SJCRH30 (cell line): ENCODE results near the gene IL1RAPL2. TPM values are rescaled to one million over a fixed set of nuclear protein-coding genes. Genes with fewer than 3 reads are reported as not detected.
"Not testable (repeated sequence)": the region's sequence is repeated elsewhere in the genome, so short reads cannot be mapped to it uniquely, and the experiment has no call there.

ENCODE experiments used
- DNase-seq, 2 experiments: peaks; one replicate each; pipeline ENCODE4 v3.0.0-alpha.2; 2015 to 2020
- H3K27ac ChIP-seq: fragments of 250-450 bp; sonication (Bioruptor Pico); 2 replicates; pipeline ENCODE4 v1.5.1; 2020; ENCODE audit warnings: mild to moderate bottlenecking, moderate library complexity
- H3K27me3 ChIP-seq: fragments of 250-450 bp; sonication (Bioruptor Pico); 2 replicates; pipeline ENCODE4 v1.5.1; 2020; ENCODE audit warnings: mild to moderate bottlenecking, moderate library complexity
- H3K36me3 ChIP-seq: fragments of 250-450 bp; sonication (Bioruptor Pico); 2 replicates; pipeline ENCODE4 v1.5.1; 2020; ENCODE audit warnings: mild to moderate bottlenecking, moderate library complexity
- H3K4me1 ChIP-seq: fragments of 250-450 bp; sonication (Bioruptor Pico); 2 replicates; pipeline ENCODE4 v1.5.1; 2020; ENCODE audit warnings: mild to moderate bottlenecking, moderate library complexity
- H3K4me3 ChIP-seq: fragments of 250-450 bp; sonication (Bioruptor Pico); 2 replicates; pipeline ENCODE4 v1.5.1; 2020; ENCODE audit warnings: mild to moderate bottlenecking, moderate library complexity
- H3K9me3 ChIP-seq: fragments of 250-450 bp; sonication (Bioruptor Pico); replicated peaks from 2 replicates; pipeline ENCODE4 v1.5.1; 2020; ENCODE audit warnings: mild to moderate bottlenecking, moderate library complexity
- total RNA-seq: library from RNA; depleted of rRNA; stranded (reverse); fragments of >200 nt; shearing (Covaris generic); gene quantifications from 2 replicates; pipeline ENCODE4 v1.2.3, GENCODE V29; 2014

IL1RAPL2 gene
- total RNA-seq, 1 experiment from 2014 or later: 0.06 TPM

DNA sequence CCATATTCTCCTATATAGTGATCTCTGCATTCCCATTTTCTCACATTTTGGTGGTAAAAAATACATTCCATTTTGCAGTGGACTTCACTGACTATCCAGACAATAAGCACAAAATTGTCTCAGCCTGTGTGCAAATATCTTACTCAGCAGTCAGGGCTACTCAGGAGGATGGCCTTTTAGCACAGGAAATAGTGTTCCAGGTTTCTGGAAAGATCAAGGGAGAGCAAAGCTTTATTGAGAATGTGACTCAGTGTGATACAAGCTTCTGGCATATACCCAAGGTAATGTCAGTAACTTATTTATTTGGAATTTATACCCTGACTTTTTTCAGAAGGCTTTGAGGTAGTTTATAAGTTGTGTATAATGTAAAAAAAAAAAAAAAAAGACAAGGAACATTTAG is 421.1 kb downstream of the IL1RAPL2 start:
- H3K27ac ChIP-seq: no peak overlapping the region
- no peak for DNase-seq

DNA sequence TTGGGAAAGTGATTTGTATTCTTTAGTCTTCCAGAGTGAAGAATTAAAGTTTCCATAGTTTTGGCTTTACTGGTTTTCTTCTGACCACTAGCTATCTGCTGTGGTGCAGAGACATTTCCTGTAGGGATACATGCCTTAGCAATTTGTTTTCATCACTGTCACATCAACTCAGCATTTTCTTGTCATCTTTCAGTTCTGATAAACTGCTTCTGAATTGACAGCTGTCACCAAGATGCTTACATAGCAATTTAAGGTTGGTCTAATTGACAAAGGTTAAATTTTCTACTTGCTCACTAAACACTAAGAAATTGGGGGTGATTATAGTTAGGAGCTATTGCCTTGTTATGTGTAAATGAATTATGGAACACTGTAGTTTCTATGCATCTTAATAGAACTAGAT is 422.0 kb downstream of the IL1RAPL2 start:
- Histone ChIP-seq H3K27me3 (no peaks in the 10 kb centered on the region), H3K36me3 (no peaks in the 10 kb centered on the region), H3K4me3 (no peak overlapping the region), H3K4me1 (no peaks in the 10 kb centered on the region), H3K27ac (no peak overlapping the region), H3K9me3 (no peaks in the 10 kb centered on the region)
- no peak for DNase-seq

More for the DNA sequence above, 421.1 kb downstream of the IL1RAPL2 start:
- Histone ChIP-seq H3K9me3 (no peaks in the 10 kb centered on the region), H3K27me3 (no peaks in the 10 kb centered on the region), H3K36me3 (no peaks in the 10 kb centered on the region), H3K4me1 (no peaks in the 10 kb centered on the region), H3K4me3 (no peak overlapping the region)

DNA sequence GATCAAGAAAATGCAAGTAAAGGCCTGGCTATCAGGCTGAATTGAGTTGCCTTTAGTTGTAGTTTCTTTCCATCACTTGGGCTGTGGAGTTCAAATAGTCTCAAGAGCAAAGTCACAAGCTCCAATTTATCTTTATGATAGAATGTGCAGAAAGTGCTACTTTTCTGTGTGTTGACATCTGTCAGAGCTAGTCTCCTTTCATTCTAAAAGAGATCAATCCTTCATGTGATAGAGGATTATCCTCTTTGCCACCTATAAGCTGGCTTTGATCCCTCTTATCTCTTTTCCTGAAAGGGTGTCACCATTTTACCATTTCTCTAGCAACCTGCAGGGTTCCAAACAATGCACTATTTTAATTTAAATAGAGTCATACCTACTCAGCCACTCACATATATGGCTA is 429.5 kb downstream of the IL1RAPL2 start:
- no peak for DNase-seq
- H3K4me1 ChIP-seq: no peaks in the 10 kb centered on the region
- H3K4me3 ChIP-seq: no peak overlapping the region
- no peaks in the 10 kb centered on the region for H3K9me3 ChIP-seq
- H3K27me3 ChIP-seq: no peaks in the 10 kb centered on the region
- no peak overlapping the region for H3K27ac ChIP-seq
- no peaks in the 10 kb centered on the region for H3K36me3 ChIP-seq

DNA sequence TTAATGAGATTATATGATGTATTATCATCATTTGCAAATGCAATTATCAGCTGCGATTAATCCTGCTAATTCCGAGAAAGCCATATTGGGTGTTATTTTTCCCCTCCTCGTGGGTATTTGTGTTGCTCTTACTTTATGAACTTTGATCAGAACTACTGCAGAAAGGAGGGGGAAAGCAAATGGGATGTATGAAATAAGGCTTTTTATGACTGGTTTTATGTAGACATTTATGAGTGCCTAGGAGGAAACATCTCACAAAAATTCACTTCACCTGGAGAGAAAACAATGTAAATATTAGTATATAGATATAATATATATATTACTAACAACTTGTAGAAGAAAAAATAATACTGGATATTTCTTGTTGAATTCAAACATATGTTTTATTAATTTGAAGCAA is 440.1 kb downstream of the IL1RAPL2 start:
- no peaks in the 10 kb centered on the region for H3K27me3 ChIP-seq
- H3K4me1 ChIP-seq: no peaks in the 10 kb centered on the region
- no peak overlapping the region for H3K4me3 ChIP-seq
- H3K36me3 ChIP-seq: no peaks in the 10 kb centered on the region
- no peak for DNase-seq
- no peak overlapping the region for H3K27ac ChIP-seq
- no peaks in the 10 kb centered on the region for H3K9me3 ChIP-seq

DNA sequence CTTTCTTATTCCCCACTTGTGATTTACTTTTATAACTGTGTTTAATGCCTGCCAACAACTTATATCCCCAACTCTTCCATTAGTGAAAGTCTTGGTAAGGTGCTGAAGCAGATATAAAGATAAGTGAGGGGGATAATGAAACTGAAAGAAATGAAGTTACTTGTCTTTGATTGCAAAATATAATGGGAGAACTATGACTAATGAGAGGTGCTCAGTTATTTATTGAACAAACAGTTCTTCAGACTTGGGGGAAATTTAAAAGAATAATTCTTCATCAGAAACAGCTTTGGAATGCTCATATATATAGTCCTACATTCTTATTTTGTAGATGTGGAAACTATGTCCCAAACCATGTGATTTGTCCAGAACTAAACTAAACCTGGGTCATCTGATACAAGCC is 441.0 kb downstream of the IL1RAPL2 start:
- no peaks in the 10 kb centered on the region for H3K4me1 ChIP-seq
- DNase-seq: no peak
- H3K4me3 ChIP-seq: no peak overlapping the region
- H3K36me3 ChIP-seq: no peaks in the 10 kb centered on the region
- H3K27ac ChIP-seq: no peak overlapping the region
- no peaks in the 10 kb centered on the region for H3K9me3 ChIP-seq
- no peaks in the 10 kb centered on the region for H3K27me3 ChIP-seq

DNA sequence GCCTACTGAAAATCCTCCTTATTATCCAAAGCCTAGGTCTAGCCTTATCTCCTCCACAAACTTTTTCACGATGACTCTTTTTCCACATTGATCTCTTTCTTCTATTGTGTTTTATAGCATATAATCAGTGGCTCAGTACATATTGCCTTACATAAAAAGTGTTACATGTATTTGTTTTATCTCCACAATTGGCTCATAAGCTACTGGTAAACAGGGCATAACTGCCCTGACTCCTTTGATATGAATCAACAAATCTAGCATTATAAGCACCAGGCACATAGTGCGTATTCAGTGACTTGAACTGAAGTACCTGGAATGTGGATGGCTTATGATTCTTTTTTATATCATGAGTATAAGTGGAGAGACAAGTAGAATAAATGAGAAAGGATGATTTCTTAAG is 447.7 kb downstream of the IL1RAPL2 start:
- no peaks in the 10 kb centered on the region for H3K36me3 ChIP-seq
- no peak for DNase-seq
- no peak overlapping the region for H3K4me3 ChIP-seq
- H3K4me1 ChIP-seq: no peaks in the 10 kb centered on the region
- H3K9me3 ChIP-seq: no peaks in the 10 kb centered on the region
- no peak overlapping the region for H3K27ac ChIP-seq
- H3K27me3 ChIP-seq: no peaks in the 10 kb centered on the region

DNA sequence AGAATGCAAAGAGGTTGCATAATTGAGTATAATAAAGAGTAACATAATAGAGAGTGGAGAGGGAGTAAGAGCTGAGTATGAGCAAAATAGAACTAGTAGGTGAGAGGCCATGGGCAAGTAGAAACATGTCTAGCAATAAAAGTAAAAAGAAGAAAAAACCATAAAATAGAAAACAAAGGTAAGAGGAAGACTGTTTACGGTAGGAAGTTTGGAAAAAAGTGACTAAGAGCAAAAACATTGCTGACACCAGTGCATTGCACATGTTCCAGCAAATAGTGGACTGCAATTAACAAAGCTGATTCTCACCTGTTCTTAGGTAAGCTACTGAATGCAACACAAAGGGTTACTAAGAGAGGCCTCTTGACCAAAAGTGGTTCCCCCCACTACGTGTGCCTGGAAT is 451.6 kb downstream of the IL1RAPL2 start:
- no peak overlapping the region for H3K27ac ChIP-seq
- H3K36me3 ChIP-seq: no peaks in the 10 kb centered on the region
- H3K4me3 ChIP-seq: no peak overlapping the region
- DNase-seq: no peak
- H3K9me3 ChIP-seq: no peaks in the 10 kb centered on the region
- H3K27me3 ChIP-seq: no peaks in the 10 kb centered on the region
- H3K4me1 ChIP-seq: no peaks in the 10 kb centered on the region

DNA sequence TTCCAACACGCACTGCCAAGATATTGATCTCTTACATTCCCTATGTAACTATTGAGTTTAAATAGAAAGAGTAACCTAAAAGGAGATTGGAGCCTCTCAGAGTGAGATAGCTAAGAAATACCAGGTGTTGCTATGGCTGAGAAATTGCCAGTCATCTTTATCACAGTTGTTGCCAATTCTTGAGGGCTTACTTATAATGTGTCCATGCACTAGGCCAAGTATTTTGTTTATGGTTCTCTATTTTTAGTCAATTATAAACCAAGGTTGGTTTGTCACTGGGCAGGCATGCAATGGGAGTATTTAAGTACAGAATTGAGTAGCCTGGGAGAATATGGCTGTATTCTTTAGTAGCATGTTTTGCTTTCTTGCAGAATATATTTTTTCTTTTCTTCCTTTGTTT is 452.9 kb downstream of the IL1RAPL2 start:
- H3K27me3 ChIP-seq: no peaks in the 10 kb centered on the region
- no peaks in the 10 kb centered on the region for H3K9me3 ChIP-seq
- no peak for DNase-seq
- H3K36me3 ChIP-seq: no peaks in the 10 kb centered on the region
- no peak overlapping the region for H3K27ac ChIP-seq
- no peaks in the 10 kb centered on the region for H3K4me1 ChIP-seq
- no peak overlapping the region for H3K4me3 ChIP-seq

DNA sequence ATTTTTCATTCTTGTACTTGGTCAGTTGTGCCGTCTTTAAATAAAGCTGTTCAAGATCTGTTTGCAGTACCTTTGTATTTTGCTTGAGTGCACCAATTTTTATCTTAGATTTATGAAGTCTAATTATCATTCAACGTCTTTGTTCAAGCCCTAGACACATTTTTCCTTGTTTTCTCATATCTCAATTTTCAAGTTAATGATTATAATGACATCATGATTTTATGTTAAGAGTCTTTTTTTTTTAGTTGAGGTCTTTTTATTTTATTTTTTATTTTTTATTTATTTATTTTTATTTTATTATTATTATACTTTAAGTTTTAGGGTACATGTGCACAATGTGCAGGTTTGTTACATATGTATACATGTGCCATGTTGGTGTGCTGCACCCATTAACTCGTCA is 463.0 kb downstream of the IL1RAPL2 start:
- not testable (repeated sequence) for DNase-seq, H3K4me1 ChIP-seq, H3K36me3 ChIP-seq, H3K27me3 ChIP-seq, H3K27ac ChIP-seq, H3K9me3 ChIP-seq, H3K4me3 ChIP-seq

DNA sequence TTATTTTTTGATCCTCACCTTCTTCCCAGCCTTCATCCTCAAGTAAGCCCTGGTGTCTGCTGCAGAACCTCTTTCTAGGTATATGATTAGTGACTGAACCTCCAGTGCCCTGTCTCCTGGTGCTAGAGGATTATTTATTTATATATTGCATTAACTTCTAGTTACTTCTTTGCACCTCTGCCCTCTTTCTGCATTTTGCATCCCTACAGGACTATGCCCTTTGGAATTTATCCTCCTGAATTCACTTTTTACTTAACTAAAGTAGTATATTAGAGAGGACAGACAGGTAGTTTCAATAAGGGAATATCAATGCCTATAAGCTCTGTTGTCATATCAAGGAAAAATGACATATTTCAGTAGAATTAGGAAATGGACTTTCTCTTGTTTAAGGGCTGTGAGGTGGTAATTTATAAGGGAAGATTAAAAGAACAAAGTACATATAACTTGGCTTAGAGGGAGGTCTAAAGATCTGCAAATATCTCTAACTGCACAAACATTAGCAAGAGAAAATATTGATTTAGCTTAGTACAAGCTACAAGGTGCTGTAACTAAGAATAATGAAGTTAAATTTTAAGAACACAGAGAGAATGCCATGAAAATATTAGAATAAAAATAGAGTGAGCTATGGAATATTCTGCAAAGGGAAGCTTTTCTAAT is 472.8 kb downstream of the IL1RAPL2 start:
- Histone ChIP-seq H3K27me3 (no peaks in the 10 kb centered on the region), H3K27ac (no peak overlapping the region), H3K4me1 (no peaks in the 10 kb centered on the region), H3K36me3 (no peaks in the 10 kb centered on the region), H3K9me3 (no peaks in the 10 kb centered on the region), H3K4me3 (no peak overlapping the region)
- DNase-seq: no peak

DNA sequence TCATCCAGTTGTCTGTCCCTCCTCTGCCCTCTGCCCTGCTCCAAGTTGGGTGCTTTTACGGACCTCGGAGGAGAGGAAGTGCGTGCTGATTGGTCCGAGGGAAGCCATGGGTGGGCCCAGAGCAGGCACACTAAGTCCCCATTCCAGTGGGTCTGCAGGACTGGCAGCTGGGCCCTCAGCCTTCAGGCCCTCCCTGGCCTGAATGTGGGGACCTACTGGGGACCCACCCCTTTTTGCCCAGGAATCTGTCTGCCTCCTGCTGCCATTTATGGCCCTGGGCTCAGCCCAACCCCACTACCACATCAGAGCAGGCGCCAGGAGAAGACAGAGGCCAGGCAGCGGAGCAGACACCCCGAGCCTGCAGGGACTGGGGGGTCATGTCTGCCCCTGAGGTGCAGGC is 484.9 kb downstream of the IL1RAPL2 start:
- H3K4me1 ChIP-seq: no peaks in the 10 kb centered on the region
- no peak overlapping the region for H3K27ac ChIP-seq
- H3K4me3 ChIP-seq: no peak overlapping the region
- H3K36me3 ChIP-seq: no peaks in the 10 kb centered on the region
- H3K9me3 ChIP-seq: no peaks in the 10 kb centered on the region
- DNase-seq: no peak
- H3K27me3 ChIP-seq: no peaks in the 10 kb centered on the region

DNA sequence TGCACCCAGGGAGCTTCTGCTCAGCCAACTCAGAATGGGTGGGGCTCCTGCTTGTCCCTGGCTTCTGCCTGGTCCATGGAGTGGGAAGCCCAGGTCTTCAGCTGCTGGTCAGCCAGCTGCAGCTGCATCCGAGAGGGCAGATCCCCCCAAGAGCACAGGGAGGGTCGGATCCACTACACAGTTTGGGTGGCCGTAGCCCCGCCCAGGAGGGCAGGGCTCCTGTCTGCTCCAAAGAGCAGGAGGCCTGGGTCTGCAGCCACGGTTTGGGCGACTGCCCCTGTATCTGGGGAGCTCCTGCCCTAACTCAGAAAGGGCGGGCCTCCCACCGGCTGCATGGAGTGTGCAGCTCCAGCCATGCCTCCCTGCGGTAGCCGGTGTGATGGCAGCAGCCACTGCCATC is 485.4 kb downstream of the IL1RAPL2 start:
- Histone ChIP-seq H3K9me3 (no peaks in the 10 kb centered on the region), H3K27ac (no peak overlapping the region), H3K36me3 (no peaks in the 10 kb centered on the region), H3K4me1 (no peaks in the 10 kb centered on the region), H3K4me3 (no peak overlapping the region), H3K27me3 (no peaks in the 10 kb centered on the region)
- no peak for DNase-seq

DNA sequence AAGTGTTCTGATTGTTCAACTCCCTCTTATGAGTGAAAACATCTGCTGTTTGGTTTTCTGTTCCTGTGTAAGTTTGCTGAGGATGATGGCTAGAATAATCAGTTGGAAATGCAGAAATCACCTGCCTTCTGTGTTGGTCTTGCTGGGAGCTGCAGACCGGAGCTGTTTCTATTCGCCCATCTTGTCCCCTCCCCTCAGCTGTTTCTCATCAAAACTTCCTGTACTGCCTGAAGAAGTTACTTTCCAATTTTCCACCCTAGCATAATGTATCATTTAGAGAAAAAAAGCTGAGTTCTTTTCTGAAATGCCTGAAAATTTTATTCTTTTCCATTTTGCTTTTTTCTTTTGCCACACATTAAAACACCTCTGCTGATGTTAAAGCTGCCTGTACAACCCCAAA is 486.9 kb downstream of the IL1RAPL2 start:
- Histone ChIP-seq H3K36me3 (no peaks in the 10 kb centered on the region), H3K27ac (no peak overlapping the region), H3K27me3 (no peaks in the 10 kb centered on the region), H3K9me3 (no peaks in the 10 kb centered on the region), H3K4me1 (no peaks in the 10 kb centered on the region), H3K4me3 (no peak overlapping the region)
- DNase-seq: no peak

DNA sequence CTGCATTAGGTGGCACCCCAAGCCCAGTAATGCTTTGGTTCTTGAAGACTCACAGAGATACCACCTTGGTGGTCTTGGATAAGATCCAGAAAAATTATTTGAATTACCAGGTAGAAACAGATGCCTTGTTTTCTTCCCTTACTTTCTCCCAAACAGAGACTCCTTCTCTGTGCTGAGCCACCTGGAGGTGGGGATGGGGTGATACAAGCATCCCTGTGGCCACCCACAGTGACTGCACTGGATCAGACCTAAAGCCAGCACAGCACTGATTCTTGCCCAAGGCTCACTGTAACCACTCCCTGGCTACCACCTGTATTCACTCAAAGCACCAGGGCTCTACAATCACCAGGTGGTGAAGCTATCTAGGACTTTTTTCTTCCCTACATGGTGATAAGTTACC is 497.7 kb downstream of the IL1RAPL2 start:
- no peak for DNase-seq
- H3K9me3 ChIP-seq: no peaks in the 10 kb centered on the region

DNA sequence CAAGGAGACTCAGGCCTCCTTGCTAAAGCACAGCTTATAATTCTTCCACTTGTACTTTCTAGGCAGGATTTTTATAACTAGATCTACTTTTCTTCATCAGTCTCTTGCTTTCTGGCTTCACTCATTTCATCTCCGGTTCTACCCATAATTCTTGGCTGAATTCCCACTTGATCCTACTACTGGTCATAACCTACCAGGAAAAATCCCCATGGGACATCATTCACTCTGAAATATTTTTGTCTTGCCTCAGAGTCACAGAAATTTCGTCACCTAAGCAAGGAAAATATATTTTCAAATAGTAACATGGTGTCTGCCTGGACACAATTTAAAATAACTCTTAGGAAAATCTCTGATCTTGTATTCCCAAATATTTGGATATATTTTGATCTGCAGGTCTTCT is 532.2 kb downstream of the IL1RAPL2 start:
- H3K27me3 ChIP-seq: no peaks in the 10 kb centered on the region
- DNase-seq: no peak
- no peak overlapping the region for H3K4me3 ChIP-seq
- no peaks in the 10 kb centered on the region for H3K36me3 ChIP-seq
- no peaks in the 10 kb centered on the region for H3K4me1 ChIP-seq
- no peaks in the 10 kb centered on the region for H3K9me3 ChIP-seq
- no peak overlapping the region for H3K27ac ChIP-seq

More for the DNA sequence above, 497.7 kb downstream of the IL1RAPL2 start:
- Histone ChIP-seq H3K27ac (no peak overlapping the region), H3K4me1 (no peaks in the 10 kb centered on the region), H3K36me3 (no peaks in the 10 kb centered on the region), H3K4me3 (no peak overlapping the region), H3K27me3 (no peaks in the 10 kb centered on the region)

DNA sequence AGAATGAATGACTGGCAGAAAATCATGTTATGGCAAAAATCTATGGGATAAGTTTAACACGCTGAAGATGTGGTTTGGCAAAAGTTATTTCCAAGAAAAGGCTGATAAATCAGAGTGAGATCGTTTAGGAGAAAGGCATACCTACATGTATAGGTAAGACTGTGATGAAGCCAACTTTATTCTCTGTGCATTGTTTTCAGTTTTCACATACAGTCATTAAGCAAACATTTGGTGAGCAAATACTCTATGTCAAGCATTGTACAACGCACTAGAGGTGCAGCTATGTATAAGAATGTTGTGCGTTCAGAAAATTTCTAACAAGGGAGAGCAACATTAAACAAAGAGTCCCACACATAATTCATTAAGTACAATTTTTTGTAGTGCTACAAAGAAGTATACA is 532.8 kb downstream of the IL1RAPL2 start:
- H3K9me3 ChIP-seq: no peaks in the 10 kb centered on the region
- no peak for DNase-seq
- no peaks in the 10 kb centered on the region for H3K27me3 ChIP-seq
- H3K4me3 ChIP-seq: no peak overlapping the region
- H3K27ac ChIP-seq: no peak overlapping the region
- H3K36me3 ChIP-seq: no peaks in the 10 kb centered on the region
- no peaks in the 10 kb centered on the region for H3K4me1 ChIP-seq
